CD4-positive, alpha-beta T cell treated with Interleukin-10 for 1 hour (primary cell): ENCODE data around the gene SSR1.

ENCODE experiments used
- DNase-seq: peaks from one replicate; pipeline ENCODE4 v3.0.0-alpha.2; 2020

The SSR1 gene

GRCh38 chr6:7254980-7255835, 57.8 kb downstream of the SSR1 start:
- DNase-seq = no peak

- DNase-seq = no peak
Measured at GRCh38 chr6:7252390-7252789, 60.6 kb downstream of the SSR1 start.

GRCh38 chr6:7251646-7252260, 61.2 kb downstream of the SSR1 start:
- DNase-seq = no peak

GRCh38 chr6:7250812-7251211, 62.2 kb downstream of the SSR1 start:
- no peak for DNase-seq

- no peak for DNase-seq
Measured at GRCh38 chr6:7249946-7250643, 62.9 kb downstream of the SSR1 start.

- DNase-seq = no peak
Measured at GRCh38 chr6:7249391-7249790, 63.6 kb downstream of the SSR1 start.

GRCh38 chr6:7247828-7248227, 65.2 kb downstream of the SSR1 start:
- DNase-seq = no peak

- DNase-seq = no peak
Measured at GRCh38 chr6:7247179-7247456, 65.9 kb downstream of the SSR1 start.

GRCh38 chr6:7246401-7247178, 66.4 kb downstream of the SSR1 start:
- DNase-seq = no peak

- no peak for DNase-seq
Measured at GRCh38 chr6:7245668-7246393, 67.2 kb downstream of the SSR1 start.

- DNase-seq = peak; percentile 73
Measured at GRCh38 chr6:7243179-7243981, 69.6 kb downstream of the SSR1 start.

GRCh38 chr6:7242835-7243178, 70.2 kb downstream of the SSR1 start:
- DNase-seq = no peak

GRCh38 chr6:7241709-7242645, 71.0 kb downstream of the SSR1 start:
- DNase-seq = no peak

- DNase-seq = no peak
Measured at GRCh38 chr6:7241160-7241559, 71.8 kb downstream of the SSR1 start.

GRCh38 chr6:7240351-7240750, 72.6 kb downstream of the SSR1 start:
- DNase-seq = no peak

- no peak for DNase-seq
Measured at GRCh38 chr6:7239590-7239948, 73.4 kb downstream of the SSR1 start.

- peak; percentile 65 for DNase-seq
Measured at GRCh38 chr6:7238900-7239589, 74.0 kb downstream of the SSR1 start.

GRCh38 chr6:7238526-7238899, 74.5 kb downstream of the SSR1 start:
- no peak for DNase-seq

GRCh38 chr6:7237653-7238188, 75.3 kb downstream of the SSR1 start:
- DNase-seq = no peak
